Stimulated activated CD4-positive, alpha-beta T cell treated with anti-CD3 and anti-CD28 coated beads, TNF-alpha, amount 100 ng/mL, for 48 hours (primary cell): ENCODE measurements around the gene NDUFB8.

Experiments used
- DNase-seq, 3 donors: peaks; one replicate each; pipeline ENCODE4 v3.0.0-alpha.2; 2020; ENCODE audit warnings: low read depth in 3 of 3

The NDUFB8 gene

DNA sequence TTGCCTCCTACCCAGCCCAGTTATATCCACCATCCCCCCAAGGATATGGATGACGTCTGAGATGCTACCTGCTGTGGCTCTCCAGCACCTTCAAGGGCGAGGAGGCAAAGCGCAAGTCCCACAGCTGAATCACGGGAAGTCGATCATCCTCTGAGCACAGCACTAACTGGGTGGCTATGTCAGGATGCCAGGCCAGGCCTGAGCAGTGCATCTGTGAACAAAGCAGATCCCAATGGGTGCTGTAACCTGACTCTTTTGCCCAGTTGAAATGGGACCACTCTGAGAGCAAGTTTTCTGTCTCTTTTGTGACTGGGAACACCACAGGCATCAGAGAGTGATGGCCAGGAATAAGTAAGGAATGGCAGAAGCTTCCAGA lies 22.3 kb downstream of the NDUFB8 start:
- no peak for DNase-seq

DNA sequence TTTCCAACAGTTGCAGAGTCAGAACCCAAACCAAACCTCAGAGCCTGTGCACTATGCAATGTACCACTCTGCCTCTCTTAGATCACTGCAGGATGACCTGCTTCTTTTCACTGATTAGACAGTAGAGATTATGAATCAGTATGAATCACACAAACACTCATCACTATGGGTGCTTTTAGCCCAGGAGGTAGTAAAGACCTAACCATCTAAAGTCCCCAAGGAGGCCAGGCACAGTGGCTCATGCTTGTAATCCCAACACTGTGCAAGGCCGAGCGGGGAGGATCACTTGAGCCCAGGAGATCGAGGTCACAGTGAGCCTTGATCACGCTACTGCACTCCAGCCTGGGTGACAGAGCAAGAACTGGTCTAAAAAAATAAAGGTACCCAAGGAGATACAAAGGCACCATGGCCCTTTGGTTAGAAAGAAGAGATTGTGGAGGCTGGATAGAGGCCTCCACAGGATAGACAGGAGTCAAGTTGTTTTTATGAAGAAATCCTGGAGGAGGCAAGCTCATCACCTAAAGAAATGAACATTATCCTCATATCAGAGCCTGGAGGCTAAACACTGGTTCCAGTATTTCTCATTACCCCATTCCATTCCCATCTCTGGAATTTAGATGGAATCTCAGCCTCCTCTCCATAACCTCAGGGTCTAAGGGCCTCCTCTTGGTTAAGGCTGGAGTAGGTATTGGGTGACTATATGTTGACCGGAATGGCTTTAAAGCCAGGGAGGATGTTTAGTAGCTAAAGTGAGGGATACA lies 22.9 kb downstream of the NDUFB8 start:
- DNase-seq = no peak

DNA sequence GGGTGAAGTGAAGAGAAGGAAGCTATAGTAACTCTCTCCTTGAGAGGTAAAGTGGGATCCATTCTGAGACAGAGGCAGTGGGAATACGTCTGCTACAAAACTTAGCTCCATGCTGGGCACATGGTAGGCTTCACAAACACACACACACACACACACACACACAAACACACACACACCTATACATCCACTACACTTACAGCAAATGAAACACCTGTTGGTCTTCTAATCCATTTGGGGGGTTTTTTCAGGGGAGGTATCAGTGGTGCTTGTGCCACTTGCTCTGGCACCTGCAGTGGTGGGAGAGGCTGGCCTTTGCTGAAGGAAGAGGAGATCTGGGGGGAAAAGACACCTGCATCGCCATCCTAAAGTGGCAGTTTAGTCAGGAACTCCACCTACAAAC lies 24.5 kb downstream of the NDUFB8 start:
- DNase-seq = no peak

DNA sequence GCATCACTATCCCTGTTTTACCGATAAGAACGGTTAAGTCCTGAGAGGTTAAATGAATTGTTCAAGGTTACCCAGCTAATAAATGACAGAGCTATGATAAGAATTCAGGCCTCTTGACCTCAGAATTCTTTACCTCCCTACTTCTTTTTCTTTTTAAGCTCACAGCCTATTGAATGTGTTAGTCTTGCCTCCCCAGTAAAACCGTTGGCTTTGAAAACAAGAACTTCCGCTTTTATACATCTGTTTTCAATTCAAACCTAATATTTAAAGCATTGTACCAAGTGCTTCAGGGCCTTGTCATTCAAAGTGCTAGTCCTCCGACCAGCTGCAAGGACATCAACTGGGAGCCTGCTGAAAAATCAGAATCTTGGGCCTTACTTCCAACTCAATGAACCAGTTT lies 25.6 kb downstream of the NDUFB8 start:
- DNase-seq = no peak

DNA sequence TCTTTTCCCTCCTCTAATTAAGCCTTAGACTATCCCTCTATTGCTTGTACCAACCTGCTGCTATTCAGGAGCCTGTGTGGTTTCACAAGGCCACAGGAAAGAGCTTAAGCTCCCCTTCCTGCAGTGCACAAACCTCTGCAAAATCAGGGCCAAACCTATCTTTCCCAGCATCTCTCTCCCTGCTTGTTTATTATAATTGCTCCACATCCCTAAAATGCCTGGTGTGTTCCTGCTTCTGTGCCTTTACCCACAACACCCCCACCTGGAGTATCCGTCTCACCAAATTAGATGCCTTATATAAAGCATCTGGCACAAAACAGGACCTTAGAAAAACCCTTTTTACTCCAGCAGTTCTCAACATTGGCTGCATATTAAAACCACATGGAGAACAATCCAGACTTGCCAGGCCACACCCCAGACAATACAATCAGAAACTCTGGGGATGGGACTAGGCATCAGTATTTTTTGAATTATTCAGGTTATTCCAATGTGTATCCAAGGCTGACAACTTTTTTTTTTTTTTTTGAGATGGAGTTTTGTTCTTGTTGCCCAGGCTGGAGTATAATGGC lies 26.7 kb downstream of the NDUFB8 start:
- no peak for DNase-seq

DNA sequence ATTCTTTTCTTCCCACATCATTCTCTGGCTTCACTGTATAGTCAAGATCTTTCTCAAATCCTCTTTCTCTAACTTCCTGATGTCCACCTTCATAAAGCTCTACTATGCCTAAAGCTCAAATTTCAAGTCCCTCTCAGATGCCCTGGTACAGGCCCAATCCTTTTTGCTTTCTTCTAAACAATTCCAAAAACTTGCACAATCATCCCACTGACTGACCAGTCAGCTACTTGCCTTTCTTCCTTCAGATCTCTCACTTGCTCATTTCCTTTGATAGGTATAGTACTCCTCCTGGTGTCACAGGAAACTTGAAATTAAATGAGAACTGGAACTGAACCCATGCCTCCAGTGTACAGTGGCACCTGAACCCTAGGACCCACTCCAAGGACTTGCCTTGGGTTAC lies 28.2 kb downstream of the NDUFB8 start:
- DNase-seq = no peak

DNA sequence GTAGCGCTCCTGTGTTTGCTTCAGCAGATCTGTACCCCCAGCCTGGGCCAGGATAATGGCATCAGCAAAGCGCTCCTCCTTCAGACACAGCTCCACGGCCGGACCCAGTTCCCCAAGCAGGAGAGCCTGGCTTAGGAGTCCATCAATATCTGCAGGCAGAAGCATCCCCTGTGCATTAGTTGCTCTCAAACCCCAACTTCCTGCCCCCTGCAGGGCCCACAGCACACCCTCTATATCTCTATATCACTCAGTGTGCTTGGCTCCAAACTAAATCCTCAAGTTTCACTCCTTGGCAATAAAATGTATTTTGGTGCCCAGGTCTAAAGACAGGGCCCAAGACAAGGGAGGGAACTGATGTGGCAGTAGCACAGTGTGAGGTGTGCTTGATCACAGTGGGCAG lies 31.6 kb downstream of the NDUFB8 start:
- no peak for DNase-seq

DNA sequence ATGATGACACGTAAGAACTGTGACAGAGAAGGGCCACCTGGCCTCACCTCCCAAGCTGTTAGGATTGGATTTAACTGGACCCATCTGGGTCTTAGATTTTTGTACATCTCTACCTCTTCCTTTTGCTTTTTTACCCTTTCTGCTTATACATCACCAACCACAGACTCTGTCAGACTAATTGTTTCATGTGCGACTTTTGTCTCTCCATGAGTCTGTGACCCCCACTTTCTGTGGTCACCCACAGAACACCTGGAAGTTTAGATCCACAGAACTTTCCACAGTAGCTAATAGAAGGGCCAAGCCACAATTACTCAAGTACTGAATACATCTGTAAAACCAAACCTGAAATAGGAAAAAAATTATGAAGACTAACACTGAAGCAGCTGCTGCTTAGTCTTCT lies 33.1 kb downstream of the NDUFB8 start:
- DNase-seq = no peak

DNA sequence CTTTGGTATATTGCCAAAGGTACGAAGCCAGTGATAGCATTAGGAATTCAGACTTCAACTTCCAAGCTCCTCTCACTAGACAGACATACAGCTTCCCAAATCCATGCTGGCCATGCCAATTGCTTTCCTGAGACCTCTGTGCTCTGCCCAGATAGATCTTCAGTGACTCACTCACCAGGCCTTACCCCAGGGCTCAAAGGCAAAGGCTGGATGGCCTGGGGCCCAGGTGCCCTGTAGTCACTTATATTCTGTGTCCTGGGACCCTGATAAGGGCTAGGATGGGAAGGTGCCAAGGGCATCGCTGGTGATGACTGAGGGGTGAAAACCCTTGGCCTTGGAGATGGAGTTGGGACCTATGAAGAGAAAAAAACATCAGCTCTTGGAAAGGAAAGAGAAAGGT lies 39.1 kb downstream of the NDUFB8 start:
- no peak for DNase-seq

DNA sequence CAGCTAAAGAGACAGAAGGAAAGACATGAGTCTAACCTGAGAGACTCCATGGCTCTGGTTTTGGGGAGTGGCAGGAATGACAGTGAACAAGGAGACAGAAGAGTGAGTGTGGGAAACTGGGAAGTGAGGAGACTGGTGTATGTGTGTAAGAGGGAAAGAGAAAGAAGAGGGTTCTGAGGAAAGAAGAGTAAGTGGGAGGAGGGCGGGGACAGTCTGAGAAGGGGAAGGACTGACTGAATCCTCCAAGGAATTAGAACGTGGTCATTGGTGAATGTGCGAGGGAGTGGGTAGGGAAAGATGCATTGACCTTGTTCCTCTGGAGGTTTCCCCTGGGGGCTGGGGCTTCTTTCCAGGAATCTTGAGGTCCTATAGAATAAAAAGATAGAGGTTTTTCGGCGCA lies 40.3 kb downstream of the NDUFB8 start:
- DNase-seq = no peak

DNA sequence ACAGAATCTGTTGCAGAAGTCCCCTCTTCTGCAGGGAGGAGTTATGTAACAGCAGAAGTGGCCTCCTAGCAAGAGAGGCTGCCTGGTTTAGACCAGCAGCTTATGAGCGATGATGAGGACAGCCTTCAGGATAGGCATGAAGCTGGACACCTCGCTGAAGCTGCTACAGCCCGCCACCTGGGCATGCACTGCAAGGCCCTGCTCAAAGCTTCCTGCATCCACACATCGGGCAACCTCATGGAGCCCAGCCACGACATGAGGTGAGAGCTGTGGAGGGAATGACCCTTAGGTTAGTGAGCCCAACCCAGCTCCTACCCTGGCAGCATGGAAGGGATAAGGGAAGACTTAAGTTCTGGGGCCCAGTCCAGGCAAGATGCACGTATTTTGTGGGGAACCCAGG lies 42.1 kb downstream of the NDUFB8 start:
- no peak for DNase-seq

DNA sequence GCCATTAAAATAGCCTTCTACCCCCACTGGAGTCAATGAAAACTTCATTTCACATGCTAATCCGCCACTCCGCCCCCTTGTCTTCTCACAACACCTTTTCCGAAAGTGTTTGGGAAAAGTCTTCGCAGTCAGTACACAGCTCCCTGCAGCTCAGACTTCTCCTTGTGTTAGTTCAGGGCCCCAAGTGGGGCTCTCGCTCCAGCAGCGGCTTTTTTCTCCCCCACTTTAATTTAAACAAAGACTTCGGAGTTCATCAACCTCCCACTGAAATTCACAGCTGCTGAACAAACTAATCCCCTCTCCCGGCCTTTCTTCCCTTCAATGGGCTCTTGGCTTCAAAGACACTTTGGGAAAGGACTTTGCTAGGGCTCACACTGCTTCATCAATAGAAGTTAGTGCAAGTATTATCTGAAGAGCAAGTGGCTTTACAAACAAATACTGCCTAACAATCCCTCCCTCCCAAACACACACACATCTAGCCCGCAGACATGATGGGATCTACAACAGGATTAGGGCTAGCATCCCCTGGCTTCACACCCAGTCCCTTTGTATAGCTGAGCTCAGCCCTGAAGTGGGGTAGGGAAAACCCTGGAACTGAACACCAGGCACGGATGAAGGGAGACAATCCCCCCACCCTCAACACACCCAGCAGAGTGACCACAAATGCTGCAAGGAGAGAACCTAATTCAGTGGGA lies 43.7 kb downstream of the NDUFB8 start:
- DNase-seq = no peak

DNA sequence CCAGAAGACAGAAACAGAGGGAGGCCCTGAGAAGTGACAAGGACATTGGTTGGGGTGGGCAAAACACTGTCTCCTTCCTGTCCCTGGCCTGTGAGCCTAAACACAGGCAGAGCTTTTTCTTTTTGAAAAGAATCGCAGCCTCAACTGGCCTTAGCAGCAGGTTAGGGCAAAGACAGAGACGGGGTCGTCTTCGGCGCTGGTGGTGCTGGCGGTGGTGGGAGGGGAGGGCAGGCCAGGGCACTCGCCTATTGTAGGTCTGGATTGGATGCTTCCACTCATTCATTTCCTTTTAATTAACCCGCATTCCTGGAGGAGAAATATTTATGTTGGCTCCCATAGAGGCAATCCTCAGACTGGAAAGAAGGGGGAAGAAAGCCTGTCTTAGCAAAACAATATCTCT lies 44.3 kb downstream of the NDUFB8 start:
- DNase-seq = no peak

DNA sequence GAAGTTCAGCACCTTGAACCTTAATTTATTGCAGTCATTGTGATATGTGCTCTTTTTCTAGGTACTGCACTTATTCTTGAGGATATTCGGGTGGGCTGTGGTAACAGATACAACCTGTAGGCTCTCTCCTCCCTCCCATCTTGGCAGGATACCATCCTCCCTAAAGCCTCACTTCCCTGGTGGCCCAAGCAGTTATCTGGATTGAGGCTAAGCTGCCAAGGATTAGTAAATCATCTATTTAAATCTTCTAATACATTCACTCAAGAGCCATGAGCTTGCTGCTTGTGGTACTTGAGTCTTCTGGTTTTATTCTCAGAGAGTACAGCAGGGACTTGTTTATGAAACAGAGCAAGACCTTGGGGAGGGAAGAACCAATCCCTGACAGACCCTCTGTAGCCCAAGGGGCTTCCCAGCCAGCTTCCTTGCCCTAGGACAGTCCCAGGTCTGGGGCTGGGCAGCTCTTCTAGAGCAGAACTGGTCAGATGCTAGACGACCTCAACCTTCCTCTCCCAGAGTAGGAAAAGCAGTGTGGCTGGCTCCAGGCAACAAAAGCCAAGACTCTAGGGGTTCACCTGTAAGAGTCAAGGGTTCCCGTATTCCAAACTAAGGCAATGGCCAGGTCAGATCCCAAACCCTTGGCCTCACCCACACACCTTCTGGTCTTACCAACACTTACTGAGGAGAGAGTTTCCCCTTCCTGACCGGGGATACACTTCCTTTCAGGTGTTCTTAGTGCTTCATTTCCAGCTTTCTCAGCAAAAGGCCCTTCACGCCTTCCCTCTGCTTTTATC lies 45.6 kb downstream of the NDUFB8 start:
- no peak for DNase-seq

DNA sequence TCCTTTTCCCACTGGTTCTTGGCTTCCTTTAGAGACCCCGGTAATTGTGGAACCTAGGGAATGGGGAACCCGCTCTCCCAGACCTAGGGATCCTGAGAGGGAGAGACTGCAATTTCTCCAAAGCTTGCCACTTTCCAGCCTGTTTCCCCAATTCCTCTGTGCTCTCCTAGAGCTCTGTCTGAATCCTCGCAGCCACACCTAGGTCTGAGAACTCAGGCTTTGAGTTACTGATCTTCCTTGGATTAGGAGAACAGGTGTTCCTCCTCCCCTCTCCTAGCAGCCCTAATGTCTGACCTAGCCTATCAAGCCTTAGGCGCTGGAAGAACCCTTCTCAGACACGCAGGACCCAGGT lies 46.9 kb downstream of the NDUFB8 start:
- no peak for DNase-seq

DNA sequence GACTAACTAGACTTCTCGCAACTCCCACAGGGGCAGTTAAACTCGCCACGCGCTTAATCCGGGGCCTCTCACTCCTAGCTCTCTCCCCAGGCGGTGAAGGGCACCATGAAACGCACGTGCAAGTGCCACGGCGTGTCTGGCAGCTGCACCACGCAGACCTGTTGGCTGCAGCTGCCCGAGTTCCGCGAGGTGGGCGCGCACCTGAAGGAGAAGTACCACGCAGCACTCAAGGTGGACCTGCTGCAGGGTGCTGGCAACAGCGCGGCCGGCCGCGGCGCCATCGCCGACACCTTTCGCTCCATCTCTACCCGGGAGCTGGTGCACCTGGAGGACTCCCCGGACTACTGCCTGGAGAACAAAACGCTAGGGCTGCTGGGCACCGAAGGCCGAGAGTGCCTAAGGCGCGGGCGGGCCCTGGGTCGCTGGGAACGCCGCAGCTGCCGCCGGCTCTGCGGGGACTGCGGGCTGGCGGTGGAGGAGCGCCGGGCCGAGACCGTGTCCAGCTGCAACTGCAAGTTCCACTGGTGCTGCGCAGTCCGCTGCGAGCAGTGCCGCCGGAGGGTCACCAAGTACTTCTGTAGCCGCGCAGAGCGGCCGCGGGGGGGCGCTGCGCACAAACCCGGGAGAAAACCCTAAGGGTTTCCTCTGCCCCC lies 47.4 kb downstream of the NDUFB8 start:
- DNase-seq = peak; percentile 35 to 67 (median 46)

DNA sequence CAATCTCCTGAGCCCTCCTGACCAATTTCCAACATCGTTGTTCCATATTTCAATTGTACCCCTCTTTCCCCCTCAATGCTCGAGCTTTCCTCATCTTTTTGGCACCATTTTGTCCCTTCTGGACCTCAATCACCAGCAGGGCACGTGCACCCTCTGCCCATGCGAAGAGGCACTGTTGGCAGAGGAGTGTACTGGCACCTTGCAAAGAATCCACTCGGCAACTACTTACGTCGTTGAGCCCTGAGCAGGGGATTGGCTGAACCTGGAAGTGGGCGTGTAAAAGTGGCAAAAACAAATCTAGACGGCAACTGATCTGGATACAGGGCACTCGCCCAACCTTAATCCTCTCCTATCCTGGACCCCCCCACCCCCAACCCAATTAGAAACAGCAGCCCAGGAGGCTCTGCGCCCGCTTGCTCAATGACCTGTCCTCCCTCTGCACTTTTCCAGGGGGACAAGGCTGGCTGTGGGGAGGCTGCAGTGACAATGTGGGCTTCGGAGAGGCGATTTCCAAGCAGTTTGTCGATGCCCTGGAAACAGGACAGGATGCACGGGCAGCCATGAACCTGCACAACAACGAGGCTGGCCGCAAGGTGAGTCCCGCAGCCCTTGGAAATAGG lies 48.1 kb downstream of the NDUFB8 start:
- DNase-seq = peak; percentile 68 to 83 (median 81)

DNA sequence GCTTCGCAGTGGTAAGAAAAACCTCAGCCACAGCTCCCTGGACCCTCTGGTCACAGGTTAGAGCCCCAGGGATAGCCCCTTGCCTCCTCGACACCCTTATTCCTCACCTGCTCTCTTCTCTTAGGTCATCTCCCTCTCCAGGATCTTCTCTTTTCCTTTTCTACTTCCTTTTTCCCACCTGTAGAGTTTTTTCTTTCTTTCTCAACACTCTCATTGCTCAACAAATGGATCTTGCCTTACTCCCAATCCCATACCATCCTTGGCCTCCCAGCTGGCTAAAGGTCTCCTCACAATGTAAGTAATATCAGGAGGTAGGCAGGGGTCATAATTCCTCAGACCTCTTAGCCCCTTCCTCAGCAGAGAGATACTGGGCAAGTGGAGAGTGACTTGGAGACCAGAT lies 49.7 kb downstream of the NDUFB8 start:
- DNase-seq = no peak

DNA sequence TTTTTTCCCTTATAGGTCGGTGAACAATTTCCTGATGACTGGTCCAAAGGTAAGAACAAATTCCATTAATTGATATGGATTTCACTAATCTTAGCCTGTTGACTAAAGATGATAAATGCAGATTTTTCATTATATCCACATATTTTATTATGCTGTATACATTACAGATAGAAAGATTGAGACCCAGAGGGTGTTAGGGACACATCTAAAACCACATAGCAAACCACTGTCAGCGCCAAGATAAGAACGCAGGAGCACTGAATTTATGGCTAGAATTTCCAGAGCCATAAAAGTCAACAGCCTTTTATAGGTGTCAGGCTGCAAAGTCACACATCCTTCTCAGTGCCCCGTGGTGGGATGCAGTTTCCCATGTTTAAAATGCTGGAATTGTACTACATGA lies 50.6 kb downstream of the NDUFB8 start:
- DNase-seq = no peak

DNA sequence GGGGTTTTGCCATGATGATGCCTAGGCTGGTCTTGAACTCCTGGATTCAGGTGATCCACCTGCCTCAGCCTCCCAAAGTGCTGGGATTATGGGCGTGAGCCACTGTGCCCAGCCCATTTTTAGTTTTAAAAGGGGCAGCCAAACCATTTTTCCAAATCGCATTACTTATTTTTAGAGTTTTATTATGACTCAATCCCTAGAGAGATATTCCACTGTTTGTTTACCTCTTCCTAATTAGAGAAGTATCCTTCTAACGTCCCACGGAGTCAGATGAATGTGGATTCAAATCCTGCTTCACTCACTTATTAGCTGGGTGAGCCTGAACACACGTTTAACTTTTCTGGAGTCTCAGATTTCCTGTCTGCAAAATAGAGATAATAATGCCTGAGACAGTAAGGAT lies 51.7 kb downstream of the NDUFB8 start:
- DNase-seq = no peak
